Caco-2 (cell line): ENCODE data around the gene TLR9. TPM values are rescaled to one million over a fixed set of nuclear protein-coding genes. Genes with fewer than 3 reads are reported as not detected.

Source experiments
- BruUV-seq: library from RNA; stranded (reverse); fragments of 400-500 nt; replicated peaks from 2 replicates; lab custom pipeline; 2021; lab: Mats Ljungman, UMichigan
- CTCF ChIA-PET: fragments of 300-600 bp; sonication (Branson Sonifier 250); formaldehyde crosslinking; loops from one replicate; lab custom pipeline; 2022; ENCODE audit warnings: antibody characterized with exemption; lab: Charles Lee
- POLR2A ChIA-PET: fragments of 300-600 bp; sonication (Branson Sonifier 250); formaldehyde crosslinking; loops from one replicate; lab custom pipeline; 2022; ENCODE audit warnings: antibody characterized with exemption; lab: Charles Lee
- DNase-seq, 2 experiments: peaks; one replicate each; pipeline versions ENCODE4 v3.0.0 to v3.0.0-alpha.2; 2020 to 2022
- H3K27me3 ChIP-seq: replicated peaks from 2 replicates; pipeline ENCODE4 v1.6.0; 2011; ENCODE audit warnings: low read length; ENCODE audit not compliant: control insufficient read depth, insufficient read depth
- H3K36me3 ChIP-seq: 2 replicates; pipeline ENCODE4 v1.5.1; 2011; ENCODE audit warnings: low read length; ENCODE audit not compliant: control insufficient read depth, insufficient read depth
- H3K4me1 ChIP-seq: fragments of 250-450 bp; sonication (Bioruptor Pico); 2 replicates; pipeline ENCODE4 v1.5.1; 2020; ENCODE audit warnings: mild to moderate bottlenecking
- H3K4me3 ChIP-seq: 2 replicates; pipeline ENCODE4 v1.5.1; 2011; ENCODE audit warnings: low read depth, mild to moderate bottlenecking, control low read depth, low read length
- H3K9me3 ChIP-seq: fragments of 250-450 bp; sonication (Bioruptor Pico); 2 replicates; pipeline ENCODE4 v1.5.1; 2020; ENCODE audit warnings: mild to moderate bottlenecking, moderate library complexity
- H3K27ac Mint-ChIP-seq: one replicate; pipeline ENCODE4 v1.8.0; 2022; ENCODE audit warnings: mixed read lengths; ENCODE audit not compliant: unreplicated experiment
- H3K27me3 Mint-ChIP-seq: one replicate; pipeline ENCODE4 v1.8.0; 2022; ENCODE audit warnings: mixed read lengths; ENCODE audit not compliant: insufficient read depth, unreplicated experiment
- H3K36me3 Mint-ChIP-seq: one replicate; pipeline ENCODE4 v1.8.0; 2022; ENCODE audit warnings: mild to moderate bottlenecking, mixed read lengths; ENCODE audit not compliant: insufficient read depth, unreplicated experiment
- H3K4me1 Mint-ChIP-seq: one replicate; pipeline ENCODE4 v1.8.0; 2022; ENCODE audit warnings: low read depth, mixed read lengths; ENCODE audit not compliant: unreplicated experiment
- H3K4me3 Mint-ChIP-seq: one replicate; pipeline ENCODE4 v1.8.0; 2022; ENCODE audit warnings: mild to moderate bottlenecking, moderate library complexity, mixed read lengths; ENCODE audit not compliant: unreplicated experiment
- H3K9me3 Mint-ChIP-seq: one replicate; pipeline ENCODE4 v1.8.0; 2022; ENCODE audit warnings: mixed read lengths; ENCODE audit not compliant: unreplicated experiment
- CTCF ChIP-seq, 2 experiments: fragments of 200-600 bp in 1 of 2; IDR thresholded peaks; 1 replicate in 1 of 2; 2 replicates in 1 of 2; pipeline versions ENCODE4 v1.5.1 to v1.8.0; 2011 to 2022; ENCODE audit warnings: antibody characterized with exemption in 1 of 2, control low read depth in 1 of 2, inconsistent platforms in 1 of 2, low read depth in 1 of 2, low read length in 1 of 2, mild to moderate bottlenecking in 1 of 2, moderate library complexity in 1 of 2; ENCODE audit not compliant: insufficient read depth in 1 of 2, severe bottlenecking in 1 of 2, unreplicated experiment in 1 of 2
- intact Hi-C: fragments of 100-400 bp; cut with micrococcal nuclease; formaldehyde crosslinking; loops from one replicate; pipeline ENCODE4 v1.10.0; 2022; ENCODE audit not compliant: unreplicated experiment
- total RNA-seq: library from RNA; stranded (reverse); gene quantifications from 2 replicates; pipeline ENCODE4 v1.2.3, GENCODE V29; 2022

Gene TLR9
- total RNA-seq, 1 experiment from 2014 or later = not detected

GRCh38 chr3:52215351-52215750 is 10.1 kb downstream of the TLR9 start:
- CTCF ChIA-PET = no interaction called here
- Mint-ChIP-seq H3K36me3 (peaks cover 40% of the 10 kb centered on the region), H3K4me3 (no peak overlapping the region), H3K27ac (no peak overlapping the region), H3K4me1 (peaks cover 9% of the 10 kb centered on the region), H3K9me3 (no peaks in the 10 kb centered on the region), H3K27me3 (no peaks in the 10 kb centered on the region)
- DNase-seq = no peak
- intact Hi-C loops = no loop called here
- Histone ChIP-seq H3K27me3 (no peaks in the 10 kb centered on the region), H3K4me1 (peaks cover 13% of the 10 kb centered on the region), H3K36me3 (peaks cover 10% of the 10 kb centered on the region), H3K4me3 (no peak overlapping the region), H3K9me3 (no peaks in the 10 kb centered on the region)
- no TSS peak for BruUV-seq
- POLR2A ChIA-PET = no interaction called here
- no peak for TF ChIP-seq CTCF (IDR thresholded peaks at IDR 0.05; ENCODE audit: insufficient read depth in 1 of 2, low read depth in 1 of 2, low read length in 1 of 2, severe bottlenecking in 1 of 2, unreplicated experiment in 1 of 2)

GRCh38 chr3:52213901-52214300 is 11.5 kb downstream of the TLR9 start:
- BruUV-seq = no TSS peak
- H3K4me3 ChIP-seq = no peak overlapping the region
- H3K4me3 Mint-ChIP-seq = no peak overlapping the region
- H3K9me3 ChIP-seq = no peaks in the 10 kb centered on the region
- H3K36me3 Mint-ChIP-seq = peaks cover 54% of the 10 kb centered on the region
- intact Hi-C loops = loop anchor here (5.0 kb wide), 1 partner anchor 62 kb away; the partner anchor contains the start of gene POC1A
- ChIA-PET CTCF (interaction anchor here (1.4 kb wide), 1 partner anchor 18 kb away, joined by 3 read pairs; no protein-coding TSS in a partner anchor), POLR2A (no interaction called here)
- H3K4me1 Mint-ChIP-seq = peaks cover 9% of the 10 kb centered on the region
- H3K4me1 ChIP-seq = peaks cover 13% of the 10 kb centered on the region
- no peaks in the 10 kb centered on the region for H3K27me3 Mint-ChIP-seq
- TF ChIP-seq CTCF (IDR thresholded peaks at IDR 0.05; ENCODE audit: insufficient read depth in 1 of 2, low read depth in 1 of 2, low read length in 1 of 2, severe bottlenecking in 1 of 2, unreplicated experiment in 1 of 2) = no peak
- peaks cover 10% of the 10 kb centered on the region for H3K36me3 ChIP-seq
- no peak for DNase-seq
- no peaks in the 10 kb centered on the region for H3K9me3 Mint-ChIP-seq
- no peaks in the 10 kb centered on the region for H3K27me3 ChIP-seq
- no peak overlapping the region for H3K27ac Mint-ChIP-seq

GRCh38 chr3:52213005-52213404 is 12.4 kb downstream of the TLR9 start:
- Histone ChIP-seq H3K4me1 (peaks cover 13% of the 10 kb centered on the region), H3K27me3 (no peaks in the 10 kb centered on the region), H3K4me3 (no peak overlapping the region), H3K36me3 (peaks cover 10% of the 10 kb centered on the region), H3K9me3 (no peaks in the 10 kb centered on the region)
- Mint-ChIP-seq H3K4me1 (peaks cover 9% of the 10 kb centered on the region), H3K9me3 (no peaks in the 10 kb centered on the region), H3K27ac (no peak overlapping the region), H3K36me3 (peaks cover 63% of the 10 kb centered on the region), H3K4me3 (no peak overlapping the region), H3K27me3 (no peaks in the 10 kb centered on the region)
- intact Hi-C loops = loop anchor here (5.0 kb wide), 1 partner anchor 61 kb away; the partner anchor contains the start of gene POC1A
- DNase-seq = no peak
- no peak for TF ChIP-seq CTCF (IDR thresholded peaks at IDR 0.05; ENCODE audit: insufficient read depth in 1 of 2, low read depth in 1 of 2, low read length in 1 of 2, severe bottlenecking in 1 of 2, unreplicated experiment in 1 of 2)
- ChIA-PET POLR2A (no interaction called here), CTCF (interaction anchor here (1.4 kb wide), 1 partner anchor 19 kb away, joined by 3 read pairs; no protein-coding TSS in a partner anchor)
- no TSS peak for BruUV-seq
